ENCODE results near the gene PABPC1L. TPM values are rescaled to one million over a fixed set of nuclear protein-coding genes. Genes with fewer than 3 reads are reported as not detected.
"Not testable (repeated sequence)": the region's sequence is repeated elsewhere in the genome, so short reads cannot be mapped to it uniquely, and the experiment has no call there.

The PABPC1L gene
- 83.6 and 94.1 TPM in 2 replicates for total RNA-seq

DNA sequence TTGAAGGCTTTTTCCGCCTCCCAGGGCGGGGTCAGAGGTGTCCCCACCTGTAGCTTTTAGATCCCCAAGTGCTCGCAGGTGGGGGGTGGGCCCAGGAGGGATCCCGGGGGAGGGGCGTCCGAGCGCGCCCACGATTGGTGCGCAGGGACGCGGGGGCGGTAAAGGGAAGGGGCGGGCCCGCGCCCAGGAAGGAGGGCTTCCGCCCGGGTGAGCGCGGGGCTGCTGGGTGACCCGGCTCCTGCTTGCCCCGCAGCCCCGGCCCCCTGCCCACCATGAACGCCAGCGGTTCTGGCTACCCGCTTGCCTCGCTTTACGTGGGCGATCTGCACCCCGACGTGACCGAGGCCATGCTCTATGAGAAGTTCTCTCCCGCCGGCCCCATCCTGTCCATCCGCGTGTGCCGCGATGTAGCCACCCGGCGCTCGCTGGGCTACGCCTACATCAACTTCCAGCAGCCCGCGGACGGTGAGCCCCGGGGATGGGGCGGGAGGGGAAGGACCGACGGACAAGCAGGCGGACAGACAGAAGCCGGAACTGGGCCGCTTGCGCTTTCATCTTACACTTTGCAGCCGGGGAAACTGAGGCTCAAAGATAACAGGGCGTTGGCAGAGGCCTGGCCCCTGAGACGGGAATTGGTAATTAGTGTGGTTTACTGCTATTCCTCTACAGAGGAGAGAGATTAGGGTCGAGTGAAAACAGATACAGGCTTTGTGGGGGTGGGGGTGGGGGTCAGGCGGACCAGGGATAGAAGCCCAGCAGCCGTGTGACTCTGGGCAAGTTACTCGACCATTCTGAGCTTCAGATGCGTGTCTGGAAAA is at the start of gene PABPC1L:
Gene PABPC1L (plus strand): TSS at position 189 of the 818 bp plus-strand sequence. CDS start 84 bp downstream, at position 273.
- peak within 1 kb of the TSS; percentile 58 for H3K27ac Mint-ChIP-seq
- peaks cover 27% of the 10 kb centered on the region for H3K4me1 Mint-ChIP-seq (ENCODE audit: low read depth)
- intact Hi-C loops (cut with micrococcal nuclease): loop anchor here (5.0 kb wide), 1 partner anchor 187 kb away; no protein-coding TSS in a partner anchor
- peaks cover 64% of the 10 kb centered on the region for H3K36me3 Mint-ChIP-seq (ENCODE audit: low read depth)
- H3K27me3 Mint-ChIP-seq (ENCODE audit: low read depth): no peaks in the 10 kb centered on the region
- peak within 1 kb of the TSS; percentile 86 for H3K4me3 Mint-ChIP-seq (ENCODE audit: low read depth)
- no peaks in the 10 kb centered on the region for H3K9me3 Mint-ChIP-seq
- DNase-seq (ENCODE audit: low spot score): peak; percentile 68

GRCh38 chr20:44861531-44862006 is 48.3 kb upstream of the PABPC1L start:
- Mint-ChIP-seq H3K4me1 (ENCODE audit: low read depth) (peaks cover 5% of the 10 kb centered on the region), H3K36me3 (ENCODE audit: low read depth) (no peaks in the 10 kb centered on the region), H3K4me3 (ENCODE audit: low read depth) (no peak overlapping the region), H3K9me3 (no peaks in the 10 kb centered on the region), H3K27ac (no peak overlapping the region), H3K27me3 (ENCODE audit: low read depth) (peaks cover 13% of the 10 kb centered on the region)
- intact Hi-C loops (cut with micrococcal nuclease): loop anchor here (10.0 kb wide), 1 partner anchor 627 kb away; no protein-coding TSS in a partner anchor
- no peak for DNase-seq (ENCODE audit: low spot score)

DNA sequence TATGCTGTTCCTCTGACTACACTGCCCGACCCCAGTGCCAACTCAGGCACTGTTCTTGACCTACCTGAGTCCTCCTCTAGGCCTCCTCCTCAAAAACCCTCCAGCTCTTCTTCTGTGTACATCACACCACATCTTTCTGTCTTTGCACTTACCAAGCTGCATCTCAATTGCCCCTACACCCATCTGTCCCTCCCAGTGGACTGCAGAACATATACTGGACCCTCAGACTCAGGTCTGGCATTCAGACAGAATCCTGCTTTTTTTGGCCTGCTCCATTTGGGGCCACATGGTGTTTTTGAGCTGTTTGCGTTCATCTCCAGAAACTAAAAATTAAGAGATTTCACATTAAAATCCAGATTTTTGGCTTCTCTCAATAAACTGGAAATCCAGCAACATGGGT is 47.6 kb upstream of the PABPC1L start:
- no peak overlapping the region for H3K27ac Mint-ChIP-seq
- DNase-seq (ENCODE audit: low spot score): no peak
- no peak overlapping the region for H3K4me3 Mint-ChIP-seq (ENCODE audit: low read depth)
- H3K9me3 Mint-ChIP-seq: no peaks in the 10 kb centered on the region
- intact Hi-C loops (cut with micrococcal nuclease): loop anchor here (10.0 kb wide), 1 partner anchor 627 kb away; no protein-coding TSS in a partner anchor
- H3K4me1 Mint-ChIP-seq (ENCODE audit: low read depth): peaks cover 10% of the 10 kb centered on the region
- H3K36me3 Mint-ChIP-seq (ENCODE audit: low read depth): no peaks in the 10 kb centered on the region
- H3K27me3 Mint-ChIP-seq (ENCODE audit: low read depth): peaks cover 15% of the 10 kb centered on the region

- intact Hi-C loops (cut with micrococcal nuclease): loop anchor here (10.0 kb wide), 1 partner anchor 629 kb away; no protein-coding TSS in a partner anchor
- not testable (repeated sequence) for H3K36me3 Mint-ChIP-seq (ENCODE audit: low read depth); H3K4me3 Mint-ChIP-seq (ENCODE audit: low read depth)
Measured at GRCh38 chr20:44863365-44864084, 46.3 kb upstream of the PABPC1L start.

GRCh38 chr20:44864493-44864892 is 45.4 kb upstream of the PABPC1L start:
- not testable (repeated sequence) for H3K4me1 Mint-ChIP-seq (ENCODE audit: low read depth); H3K36me3 Mint-ChIP-seq (ENCODE audit: low read depth); H3K4me3 Mint-ChIP-seq (ENCODE audit: low read depth); H3K9me3 Mint-ChIP-seq; DNase-seq (ENCODE audit: low spot score); H3K27ac Mint-ChIP-seq
- intact Hi-C loops (cut with micrococcal nuclease): loop anchor here (10.0 kb wide), 1 partner anchor 630 kb away; no protein-coding TSS in a partner anchor
- H3K27me3 Mint-ChIP-seq (ENCODE audit: low read depth): peaks cover 14% of the 10 kb centered on the region

More at GRCh38 chr20:44863365-44864084, 46.3 kb upstream of the PABPC1L start:
- not testable (repeated sequence) for H3K27ac Mint-ChIP-seq; H3K9me3 Mint-ChIP-seq; DNase-seq (ENCODE audit: low spot score)
- peaks cover 10% of the 10 kb centered on the region for H3K4me1 Mint-ChIP-seq (ENCODE audit: low read depth)
- H3K27me3 Mint-ChIP-seq (ENCODE audit: low read depth): peaks cover 18% of the 10 kb centered on the region

DNA sequence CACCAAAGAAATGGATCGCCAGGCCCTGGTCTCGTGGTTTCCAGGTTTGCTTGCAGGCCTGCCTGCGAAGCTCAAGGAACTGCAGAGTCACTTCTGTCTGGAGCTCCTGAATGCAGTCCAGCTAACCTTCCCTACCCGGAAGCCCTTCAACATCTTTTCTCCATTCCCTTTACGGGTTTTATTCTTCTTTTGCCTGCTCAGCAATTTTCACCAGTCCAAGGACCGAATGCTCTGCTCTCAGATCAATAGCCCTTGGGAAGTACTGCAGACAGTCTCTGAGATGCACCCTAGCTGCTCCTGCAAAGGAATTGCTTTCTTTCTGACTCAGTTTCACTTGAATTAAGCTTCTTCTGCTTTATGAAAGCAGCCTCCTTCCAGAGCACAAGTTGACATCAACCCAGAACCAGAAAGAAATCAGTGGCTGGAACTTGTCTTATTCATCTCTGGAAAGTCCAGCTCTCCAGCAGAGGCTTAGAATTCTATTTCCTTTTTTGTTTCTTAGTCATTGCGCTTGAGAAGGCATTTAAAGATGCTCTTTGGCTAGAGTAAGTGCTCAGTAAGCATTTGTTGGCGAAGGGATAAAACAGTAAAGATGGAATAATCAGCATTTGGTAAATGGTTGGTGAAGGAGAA is 43.0 kb upstream of the PABPC1L start:
- no peak overlapping the region for H3K27ac Mint-ChIP-seq
- peaks cover 21% of the 10 kb centered on the region for H3K27me3 Mint-ChIP-seq (ENCODE audit: low read depth)
- intact Hi-C loops (cut with micrococcal nuclease): loop anchor here (1.0 to 10.0 kb wide), 3 partner anchors 120 to 632 kb away; no protein-coding TSS in a partner anchor
- DNase-seq (ENCODE audit: low spot score): no peak
- peak overlapping the region; percentile 40 for H3K4me3 Mint-ChIP-seq (ENCODE audit: low read depth)
- no peaks in the 10 kb centered on the region for H3K9me3 Mint-ChIP-seq
- H3K4me1 Mint-ChIP-seq (ENCODE audit: low read depth): peaks cover 5% of the 10 kb centered on the region
- H3K36me3 Mint-ChIP-seq (ENCODE audit: low read depth): no peaks in the 10 kb centered on the region

DNA sequence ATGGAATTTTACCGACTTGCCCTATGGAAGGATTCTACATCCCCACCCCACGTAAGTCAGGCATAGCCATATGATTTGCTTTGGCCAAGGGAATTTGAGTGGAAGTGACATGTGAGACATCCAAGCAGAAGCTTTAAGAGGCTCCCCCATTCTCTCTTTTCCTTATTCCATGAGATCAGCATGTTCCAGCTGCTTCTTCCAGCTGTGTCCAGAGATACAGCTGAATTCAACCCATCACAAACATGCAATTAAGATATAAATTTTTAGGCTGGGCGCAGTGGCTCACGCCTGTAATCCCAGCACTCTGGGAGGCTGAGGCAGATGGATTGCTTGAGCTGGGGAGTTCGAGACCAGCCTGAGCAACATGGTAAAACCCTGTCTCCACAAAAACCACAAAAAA is 40.4 kb upstream of the PABPC1L start:
- H3K36me3 Mint-ChIP-seq (ENCODE audit: low read depth): no peaks in the 10 kb centered on the region
- peaks cover 5% of the 10 kb centered on the region for H3K4me1 Mint-ChIP-seq (ENCODE audit: low read depth)
- intact Hi-C loops (cut with micrococcal nuclease): loop anchor here (10.0 kb wide), 1 partner anchor 635 kb away; no protein-coding TSS in a partner anchor
- no peaks in the 10 kb centered on the region for H3K9me3 Mint-ChIP-seq
- H3K27me3 Mint-ChIP-seq (ENCODE audit: low read depth): peaks cover 21% of the 10 kb centered on the region
- no peak for DNase-seq (ENCODE audit: low spot score)
- H3K4me3 Mint-ChIP-seq (ENCODE audit: low read depth): no peak overlapping the region
- no peak overlapping the region for H3K27ac Mint-ChIP-seq

- H3K27ac Mint-ChIP-seq; H3K9me3 Mint-ChIP-seq; H3K4me3 Mint-ChIP-seq (ENCODE audit: low read depth); DNase-seq (ENCODE audit: low spot score); intact Hi-C loops (cut with micrococcal nuclease): not testable (repeated sequence)
- peaks cover 20% of the 10 kb centered on the region for H3K27me3 Mint-ChIP-seq (ENCODE audit: low read depth)
- peaks cover 21% of the 10 kb centered on the region for H3K4me1 Mint-ChIP-seq (ENCODE audit: low read depth)
- peaks cover 13% of the 10 kb centered on the region for H3K36me3 Mint-ChIP-seq (ENCODE audit: low read depth)
Measured at GRCh38 chr20:44882360-44882759, 27.5 kb upstream of the PABPC1L start.

GRCh38 chr20:44883214-44883902 is 26.5 kb upstream of the PABPC1L start:
- intact Hi-C loops (cut with micrococcal nuclease): no loop called here
- Mint-ChIP-seq H3K4me1 (ENCODE audit: low read depth) (peaks cover 31% of the 10 kb centered on the region), H3K4me3 (ENCODE audit: low read depth) (peak overlapping the region; percentile 22), H3K27ac (no peak overlapping the region), H3K36me3 (ENCODE audit: low read depth) (peaks cover 17% of the 10 kb centered on the region), H3K9me3 (no peaks in the 10 kb centered on the region), H3K27me3 (ENCODE audit: low read depth) (peaks cover 11% of the 10 kb centered on the region)
- no peak for DNase-seq (ENCODE audit: low spot score)

GRCh38 chr20:44884907-44885391 is 24.9 kb upstream of the PABPC1L start:
- DNase-seq (ENCODE audit: low spot score): no peak
- H3K27me3 Mint-ChIP-seq (ENCODE audit: low read depth): peaks cover 1% of the 10 kb centered on the region
- H3K4me3 Mint-ChIP-seq (ENCODE audit: low read depth): peak overlapping the region; percentile 97
- H3K27ac Mint-ChIP-seq: peak overlapping the region; percentile 91
- intact Hi-C loops (cut with micrococcal nuclease): loop anchor here (1.0 to 5.0 kb wide), 2 partner anchors 75 to 243 kb away; partner anchors contain the start of gene TOMM34
- H3K36me3 Mint-ChIP-seq (ENCODE audit: low read depth): peaks cover 33% of the 10 kb centered on the region
- no peaks in the 10 kb centered on the region for H3K9me3 Mint-ChIP-seq
- peaks cover 46% of the 10 kb centered on the region for H3K4me1 Mint-ChIP-seq (ENCODE audit: low read depth)

GRCh38 chr20:44885392-44886265 is 24.2 kb upstream of the PABPC1L start, which contains the start of gene YWHAB:
TSS of gene YWHAB (plus strand) at chr20:44885705. CDS start at chr20:44901534, 15,829 bp downstream.
- peaks cover 1% of the 10 kb centered on the region for H3K27me3 Mint-ChIP-seq (ENCODE audit: low read depth)

More at GRCh38 chr20:44885392-44886265, 24.2 kb upstream of the PABPC1L start, which contains the start of gene YWHAB:
- H3K36me3 Mint-ChIP-seq (ENCODE audit: low read depth): peaks cover 36% of the 10 kb centered on the region
- H3K9me3 Mint-ChIP-seq: no peaks in the 10 kb centered on the region
- H3K27ac Mint-ChIP-seq: peak within 1 kb of the TSS; percentile 91
- peak; percentile 97 for DNase-seq (ENCODE audit: low spot score)
- H3K4me1 Mint-ChIP-seq (ENCODE audit: low read depth): peaks cover 48% of the 10 kb centered on the region
- H3K4me3 Mint-ChIP-seq (ENCODE audit: low read depth): peak within 1 kb of the TSS; percentile 97
- intact Hi-C loops (cut with micrococcal nuclease): loop anchor here (1.0 to 5.0 kb wide), 3 partner anchors 19 to 243 kb away; partner anchors contain the start of gene TOMM34

Data from activated T-helper 2 cell treated with anti-CD3 and anti-CD28 coated beads, Interferon-gamma antibody, Interleukin-2, Interleukin-4, amounts not matched to agents 10 μg/mL and 5 μg/mL and 100 μg/mL, durations not matched to agents 14 hours and 24 hours and 36 hours (primary cell).